NCI-H345 treated with DMSO at 0.1 percent for 48 hours (cell line): ENCODE data around the gene ALK.

Source experiments
- DNase-seq: peaks from one replicate; lab custom pipeline; 2025; ENCODE audit not compliant: unreplicated experiment; lab: John Stamatoyannopoulos, UW

The ALK gene

DNA sequence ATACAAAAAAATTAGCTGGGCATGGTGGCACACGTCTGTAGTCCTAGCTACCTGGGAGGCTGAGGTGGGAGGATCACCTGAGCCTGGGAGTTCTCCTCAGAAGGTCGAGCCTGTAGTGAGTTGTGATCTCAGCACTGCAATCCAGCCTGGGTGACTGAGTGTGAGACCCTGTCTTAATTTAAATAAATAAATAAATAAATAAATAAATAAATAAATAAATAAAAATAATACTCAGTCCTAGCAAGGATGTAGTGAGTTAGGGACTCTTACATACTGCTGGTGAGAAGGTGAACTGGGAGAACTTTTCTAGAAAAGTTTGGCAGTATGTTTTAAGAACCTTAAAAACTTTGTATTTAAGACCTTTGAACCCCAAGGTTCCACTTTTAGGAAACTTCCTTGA lies 576.1 kb downstream of the ALK start:
- DNase-seq: no peak

DNA sequence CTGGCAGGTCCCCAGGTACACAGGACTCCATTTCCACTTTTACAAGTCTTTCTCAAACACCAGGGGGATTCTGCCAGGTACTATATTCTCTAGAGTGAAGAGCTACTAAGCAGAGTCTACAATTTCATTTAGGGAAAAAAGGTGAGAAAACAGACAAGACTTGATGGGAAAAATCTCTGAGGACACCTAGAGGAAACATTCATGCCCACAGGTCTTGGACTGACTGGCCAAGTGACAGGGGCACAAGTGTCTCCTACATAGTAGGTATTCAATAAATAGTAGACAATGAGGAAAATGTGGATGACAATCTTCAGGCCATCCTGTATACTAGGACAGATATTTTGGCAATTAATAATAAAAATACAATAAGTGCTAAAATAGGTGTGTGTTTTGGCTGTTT lies 577.6 kb downstream of the ALK start:
- DNase-seq: no peak

DNA sequence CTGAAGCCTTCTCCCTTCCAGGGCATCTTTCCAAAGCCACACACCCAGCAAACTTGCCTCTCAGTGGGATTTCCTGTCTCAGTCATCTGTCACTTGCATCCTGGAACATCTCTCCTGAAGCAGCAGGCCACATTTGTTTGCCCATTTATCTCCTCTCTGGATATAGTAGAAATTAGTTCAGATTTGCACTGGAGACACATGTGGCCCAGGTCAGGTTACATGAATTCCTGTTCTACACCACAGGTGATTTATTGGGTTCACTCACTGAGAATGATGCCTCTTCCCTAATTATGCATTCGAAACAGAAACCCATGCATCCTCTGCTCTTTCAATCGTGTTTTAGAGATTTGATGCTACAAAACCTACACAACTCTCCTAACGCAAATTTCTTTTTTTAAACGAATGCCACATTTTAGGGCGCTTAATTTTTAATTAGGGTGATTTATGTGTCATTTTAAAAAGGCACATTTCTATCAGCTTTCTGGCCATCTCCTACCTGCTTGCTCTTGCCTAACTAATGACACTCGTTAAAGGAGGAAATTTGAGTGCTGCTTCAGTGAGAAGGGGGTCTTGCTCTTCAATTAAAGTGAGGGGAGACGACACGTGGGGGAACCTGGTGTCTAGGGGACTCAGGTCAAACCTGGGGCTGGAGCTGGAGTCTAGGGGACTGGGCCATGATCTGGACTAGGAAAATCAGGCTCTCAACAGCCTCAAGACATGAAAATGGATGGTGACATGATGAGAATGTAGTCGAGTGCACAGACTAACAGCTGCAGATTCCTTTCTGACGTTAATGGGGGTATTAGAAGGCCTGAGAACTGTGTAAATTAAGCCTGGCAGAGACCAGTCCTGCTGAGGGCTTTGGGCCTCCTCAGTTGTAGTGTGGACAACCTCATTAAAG lies 584.8 kb downstream of the ALK start:
- no peak for DNase-seq

DNA sequence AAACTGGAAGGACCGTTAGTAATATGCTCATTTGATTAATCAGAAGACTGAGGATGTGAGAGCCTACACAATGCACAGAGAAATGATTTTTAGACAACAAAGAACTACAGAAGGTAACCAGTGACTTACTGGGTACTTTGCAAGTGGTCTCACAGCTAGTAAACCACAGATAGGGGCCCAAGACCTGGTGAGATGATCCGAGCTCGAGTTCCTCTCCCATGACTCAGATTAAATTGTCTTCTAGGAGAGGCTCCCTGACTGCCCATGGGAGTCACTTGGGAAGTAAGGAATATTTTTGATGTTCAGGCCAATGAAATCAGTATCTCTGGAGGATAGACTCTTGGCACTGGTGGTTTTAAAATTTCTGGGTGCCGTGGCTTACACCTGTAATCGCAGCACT lies 586.0 kb downstream of the ALK start:
- DNase-seq: no peak

DNA sequence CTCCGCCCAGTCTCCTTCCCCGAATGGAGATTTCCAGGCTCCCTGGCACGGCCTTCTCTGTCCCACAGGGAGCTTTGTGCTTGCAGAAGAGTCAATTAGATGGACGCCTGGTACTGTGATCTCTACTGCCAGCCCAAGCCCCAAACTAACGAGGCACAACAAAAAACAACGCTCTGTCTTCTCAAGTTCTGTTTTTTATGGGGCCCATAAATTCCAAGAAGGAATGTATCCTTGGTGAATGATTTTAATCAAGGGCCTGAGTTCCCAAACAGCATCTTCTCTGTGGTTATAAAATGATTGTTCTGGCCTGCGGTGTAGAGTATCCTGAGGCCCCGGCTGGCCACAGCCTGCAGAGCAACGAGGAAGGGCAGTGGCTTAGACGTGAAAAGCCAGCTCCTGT lies 586.7 kb downstream of the ALK start:
- DNase-seq: no peak

DNA sequence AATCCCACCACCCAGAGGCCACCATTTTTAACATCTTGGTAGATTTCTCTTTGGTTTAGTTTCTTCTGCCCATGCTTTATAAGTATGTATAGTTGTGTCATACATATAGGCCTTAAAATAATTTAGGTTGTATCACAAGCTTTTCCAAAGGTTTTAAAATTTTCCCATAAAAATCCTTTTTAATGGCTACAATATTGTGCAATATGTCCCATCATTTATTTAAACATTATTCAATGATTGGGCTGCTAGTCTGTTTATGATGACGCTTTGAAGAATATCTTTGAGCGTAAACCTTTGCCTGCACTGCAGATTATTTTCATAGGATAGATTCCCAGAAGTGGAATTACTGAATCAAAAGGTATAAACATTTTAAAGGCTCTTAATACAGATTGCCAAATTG lies 588.8 kb downstream of the ALK start:
- no peak for DNase-seq

DNA sequence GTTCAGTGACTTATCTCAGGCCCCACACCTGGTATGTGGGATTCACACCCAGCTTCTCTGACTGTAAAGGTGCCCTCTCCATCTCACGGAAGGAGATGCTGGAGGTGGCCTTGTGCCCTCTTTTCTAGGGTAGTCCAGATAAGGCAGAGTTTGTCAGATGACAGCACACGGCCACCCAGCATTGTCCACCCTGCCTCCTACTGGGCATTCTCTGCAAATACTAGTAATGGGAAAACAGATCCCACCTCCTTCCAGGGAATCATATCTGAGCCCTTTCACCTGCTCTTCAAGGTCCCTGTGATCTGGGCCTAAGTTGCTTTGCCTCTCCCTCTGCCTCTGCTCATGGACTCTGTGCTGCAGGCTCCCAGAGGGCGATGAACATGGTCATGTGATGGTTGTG lies 591.5 kb downstream of the ALK start:
- DNase-seq: no peak

DNA sequence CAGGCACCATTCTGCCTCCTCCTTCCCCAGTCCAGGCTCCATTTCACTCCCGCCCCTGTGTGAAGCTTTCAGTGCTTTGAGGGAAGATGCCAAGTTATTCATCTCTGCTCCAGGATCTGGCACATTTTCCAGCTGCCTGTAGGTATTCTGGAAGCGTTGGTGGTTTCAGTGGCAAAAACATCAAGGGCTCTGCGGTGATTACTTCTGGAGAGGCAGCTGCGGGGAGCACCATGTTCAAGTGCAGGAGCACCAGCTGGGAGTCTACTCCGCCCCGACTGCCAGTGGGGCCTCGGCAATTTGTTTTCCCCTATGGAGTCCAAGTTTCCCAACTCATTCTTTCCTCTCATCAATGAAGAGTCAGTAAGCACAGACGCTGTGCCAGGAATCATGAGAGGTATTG lies 594.5 kb downstream of the ALK start:
- DNase-seq: no peak

DNA sequence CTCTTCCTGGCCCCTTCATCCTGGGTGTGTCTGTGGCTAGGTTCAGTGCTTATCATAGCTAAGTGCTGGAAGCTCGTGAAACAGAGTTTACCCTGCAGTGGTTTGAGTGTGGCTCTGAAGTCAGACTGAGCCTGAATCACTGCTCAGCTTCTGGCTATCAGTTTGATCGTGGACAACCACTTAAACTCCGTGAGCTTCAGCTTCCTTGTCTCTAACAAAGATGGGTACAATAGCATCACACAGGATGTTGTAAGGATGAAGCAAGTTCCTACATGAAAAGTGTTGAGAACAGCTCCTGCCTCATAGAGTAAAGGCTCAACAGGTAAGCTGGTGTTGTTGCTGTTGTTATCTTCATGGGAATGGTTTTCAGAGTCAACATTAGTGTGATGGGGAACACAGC lies 595.8 kb downstream of the ALK start:
- DNase-seq: no peak

DNA sequence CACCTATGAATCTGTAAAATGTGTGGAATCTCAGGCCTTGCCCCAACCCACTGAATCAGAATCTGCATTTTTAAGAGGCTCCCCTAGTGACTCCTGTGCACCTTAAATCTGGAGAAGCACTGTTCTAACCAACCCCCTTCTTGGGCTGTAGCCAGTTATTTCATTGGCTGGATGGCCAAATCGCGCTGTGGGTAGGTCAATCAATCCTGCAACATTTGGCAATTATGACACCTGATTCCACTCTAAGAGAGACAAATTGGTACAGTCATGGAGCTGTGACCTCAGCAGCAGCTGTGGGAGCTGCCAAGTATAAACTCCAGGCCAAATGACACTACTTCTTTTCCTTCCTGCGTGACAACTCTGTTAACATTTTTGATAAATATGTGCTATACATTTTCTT lies 597.4 kb downstream of the ALK start:
- no peak for DNase-seq

DNA sequence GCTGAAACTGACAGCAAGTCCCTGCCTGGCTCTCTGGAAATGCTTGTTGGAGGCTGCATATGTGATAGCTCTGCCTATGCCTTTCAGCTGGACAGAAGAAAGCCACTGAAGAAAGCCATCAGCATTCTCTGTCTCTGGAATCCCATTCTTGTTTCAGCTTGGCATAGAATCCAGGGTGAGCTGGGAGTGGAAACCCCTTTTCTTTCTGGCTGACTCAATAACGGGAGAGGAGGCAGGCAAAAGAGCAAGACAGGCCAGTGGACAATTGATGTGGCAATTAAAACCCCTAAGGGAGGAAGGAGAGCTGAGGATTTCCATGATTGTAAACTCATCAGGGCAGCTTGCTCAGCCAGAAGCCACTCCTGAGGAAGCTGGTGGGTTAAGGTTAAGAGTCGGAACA lies 598.1 kb downstream of the ALK start:
- DNase-seq: no peak

DNA sequence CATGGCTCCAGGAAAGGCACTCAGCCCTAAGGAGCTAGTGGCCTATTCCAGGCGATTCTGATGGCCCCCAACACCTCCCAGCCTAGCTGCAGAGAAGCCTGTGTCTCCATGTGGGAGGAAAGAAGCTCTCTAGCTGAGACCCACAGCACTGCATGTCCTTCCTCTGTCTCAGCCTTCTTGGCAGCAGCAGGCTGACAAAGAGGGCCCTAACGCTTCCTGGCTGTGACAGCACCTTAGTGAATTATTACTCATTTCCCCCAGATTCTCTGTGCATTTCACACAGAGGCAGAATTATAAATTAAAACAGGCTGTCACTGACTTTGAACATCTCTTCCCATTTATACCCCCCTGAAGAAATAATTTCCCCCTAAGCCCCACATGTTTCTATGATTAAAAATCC lies 599.4 kb downstream of the ALK start:
- no peak for DNase-seq

DNA sequence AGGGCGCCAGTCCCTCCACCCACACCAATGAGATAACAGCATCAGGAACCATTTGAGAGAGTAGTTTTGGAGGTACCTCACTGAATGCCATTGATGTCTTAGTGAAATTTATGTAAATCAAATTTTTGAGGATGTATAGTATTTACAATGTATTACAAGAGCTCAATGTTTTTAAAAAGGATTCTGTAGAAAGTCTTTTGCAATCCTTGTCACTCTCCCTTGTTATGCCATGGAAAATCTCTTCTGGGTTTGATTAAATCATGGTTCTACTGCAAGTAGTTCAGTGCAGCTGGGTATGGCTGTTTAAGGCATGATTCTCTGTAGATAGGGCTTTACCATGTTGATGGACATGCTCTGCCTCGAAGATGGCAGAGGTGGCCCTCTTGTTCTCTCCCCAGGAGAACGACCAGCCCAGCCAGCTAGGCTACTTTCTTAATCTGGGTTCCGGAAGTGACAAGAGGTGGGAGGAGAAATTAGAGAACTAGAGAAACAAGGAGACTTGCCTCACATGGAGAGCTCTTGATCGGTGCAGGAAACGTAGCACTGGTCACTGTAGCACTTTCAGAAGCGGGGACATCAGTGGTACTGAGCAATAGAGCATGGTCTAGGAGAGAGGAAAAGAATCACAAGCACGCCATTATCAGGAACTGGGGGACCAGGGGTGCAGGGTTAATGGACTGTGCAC lies 603.4 kb downstream of the ALK start:
- no peak for DNase-seq

DNA sequence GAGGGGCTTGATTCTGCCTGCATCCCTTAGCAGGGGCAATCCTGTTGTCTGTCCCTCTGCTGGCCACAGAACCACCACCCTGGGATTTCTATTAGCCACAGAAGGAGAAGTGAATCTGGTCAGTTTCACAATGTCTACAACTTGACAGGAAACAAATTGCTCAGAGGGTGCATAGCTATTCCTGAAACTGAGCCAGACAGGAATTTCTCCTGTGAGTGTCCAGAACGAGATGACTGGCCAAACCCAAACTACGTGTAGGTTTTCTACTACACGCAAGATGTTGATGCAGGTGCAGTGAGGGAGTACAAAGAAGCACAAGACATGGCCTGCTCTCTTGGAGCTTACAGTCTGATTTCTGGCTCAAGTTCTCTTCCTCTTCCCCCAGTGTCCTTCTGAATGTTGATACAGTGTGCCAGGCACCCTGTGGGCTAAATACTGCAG lies 604.3 kb downstream of the ALK start:
- DNase-seq: no peak

DNA sequence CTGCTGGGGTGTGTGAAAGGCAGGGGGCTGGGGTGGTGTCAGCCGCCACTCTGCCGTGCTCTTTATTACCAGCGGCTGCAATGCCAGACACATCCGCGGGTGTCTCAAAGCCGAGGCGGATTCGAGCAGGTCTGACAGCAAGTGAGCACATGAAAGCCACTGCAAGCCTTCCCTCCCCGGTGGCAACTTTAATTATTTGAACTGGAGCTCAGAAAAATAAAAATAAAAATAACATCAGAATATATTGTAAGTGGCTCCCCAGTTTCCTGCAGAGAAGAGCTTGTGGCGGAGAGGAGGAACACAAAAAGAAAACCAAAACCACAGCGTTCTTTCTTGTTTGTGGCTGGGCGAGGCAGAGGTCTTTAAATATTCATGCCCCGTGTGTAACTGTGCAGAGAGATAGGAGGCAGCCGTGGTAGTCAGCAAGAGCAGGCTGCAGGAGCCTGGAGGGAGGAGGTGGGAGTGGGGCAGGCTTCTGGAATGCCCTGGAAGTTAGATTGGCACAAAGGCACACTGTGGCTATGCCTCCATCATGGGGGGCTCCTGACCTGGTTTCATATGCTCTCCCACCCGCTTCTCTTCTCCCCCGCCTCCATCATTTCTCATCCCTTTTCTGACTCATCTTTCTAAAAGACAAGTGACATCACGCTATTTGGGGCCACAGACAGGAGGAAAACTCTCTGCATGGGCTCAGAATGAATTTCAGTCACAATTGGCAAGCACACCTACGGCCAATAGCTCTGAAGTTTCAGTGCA lies 606.4 kb downstream of the ALK start:
- no peak for DNase-seq

DNA sequence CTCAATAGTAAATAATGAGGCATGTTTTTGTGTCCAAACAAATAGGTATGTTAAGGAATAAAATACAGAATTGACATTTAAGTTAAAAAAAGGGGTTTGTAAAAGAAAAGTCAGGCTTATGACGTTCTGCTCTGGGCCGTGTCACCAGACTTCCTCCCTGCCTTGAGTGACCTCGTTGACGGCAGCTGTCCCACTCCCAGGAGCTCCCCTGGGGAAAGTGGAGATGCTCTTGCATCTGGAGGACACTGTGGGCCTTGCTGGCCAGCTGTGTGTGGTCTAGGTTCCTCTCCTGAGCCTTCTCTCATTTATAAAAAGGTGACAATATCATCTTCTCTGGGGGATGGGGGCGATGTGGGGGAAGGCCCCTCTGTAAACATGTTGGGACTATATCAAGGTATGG lies 609.9 kb downstream of the ALK start:
- no peak for DNase-seq

DNA sequence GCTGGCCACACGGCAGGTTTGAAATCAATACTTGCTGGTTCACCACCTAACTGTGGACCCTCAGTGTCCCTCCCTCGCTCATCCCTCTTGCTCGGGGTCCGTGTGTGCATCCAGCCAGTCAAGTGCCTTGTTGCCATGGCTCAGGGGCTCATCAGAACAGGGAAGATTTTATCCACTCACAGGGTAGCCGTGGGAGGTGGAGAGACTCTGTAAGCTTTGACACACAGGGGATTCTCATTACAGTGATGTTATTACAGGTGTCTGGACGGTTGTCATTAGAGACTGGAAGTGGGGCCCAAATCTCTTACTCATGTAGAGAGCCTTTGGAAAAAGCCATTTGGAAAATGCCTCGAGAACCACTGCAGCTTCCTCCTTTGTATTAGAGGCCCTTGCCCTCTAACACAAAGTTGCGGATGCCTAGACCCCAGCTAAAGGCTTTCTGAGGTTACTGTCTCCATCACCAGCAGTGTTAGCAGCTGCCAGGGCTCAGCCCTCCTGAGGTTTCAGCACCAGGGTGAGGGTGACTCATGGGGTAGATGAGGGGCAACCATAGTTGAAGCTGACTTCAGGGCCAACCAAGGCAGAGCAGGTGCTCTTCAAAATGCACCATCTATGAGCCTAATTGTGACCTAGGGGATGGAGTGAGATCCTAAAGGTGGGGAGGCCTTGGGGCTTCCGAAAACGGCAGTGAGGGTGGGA lies 610.6 kb downstream of the ALK start:
- no peak for DNase-seq

DNA sequence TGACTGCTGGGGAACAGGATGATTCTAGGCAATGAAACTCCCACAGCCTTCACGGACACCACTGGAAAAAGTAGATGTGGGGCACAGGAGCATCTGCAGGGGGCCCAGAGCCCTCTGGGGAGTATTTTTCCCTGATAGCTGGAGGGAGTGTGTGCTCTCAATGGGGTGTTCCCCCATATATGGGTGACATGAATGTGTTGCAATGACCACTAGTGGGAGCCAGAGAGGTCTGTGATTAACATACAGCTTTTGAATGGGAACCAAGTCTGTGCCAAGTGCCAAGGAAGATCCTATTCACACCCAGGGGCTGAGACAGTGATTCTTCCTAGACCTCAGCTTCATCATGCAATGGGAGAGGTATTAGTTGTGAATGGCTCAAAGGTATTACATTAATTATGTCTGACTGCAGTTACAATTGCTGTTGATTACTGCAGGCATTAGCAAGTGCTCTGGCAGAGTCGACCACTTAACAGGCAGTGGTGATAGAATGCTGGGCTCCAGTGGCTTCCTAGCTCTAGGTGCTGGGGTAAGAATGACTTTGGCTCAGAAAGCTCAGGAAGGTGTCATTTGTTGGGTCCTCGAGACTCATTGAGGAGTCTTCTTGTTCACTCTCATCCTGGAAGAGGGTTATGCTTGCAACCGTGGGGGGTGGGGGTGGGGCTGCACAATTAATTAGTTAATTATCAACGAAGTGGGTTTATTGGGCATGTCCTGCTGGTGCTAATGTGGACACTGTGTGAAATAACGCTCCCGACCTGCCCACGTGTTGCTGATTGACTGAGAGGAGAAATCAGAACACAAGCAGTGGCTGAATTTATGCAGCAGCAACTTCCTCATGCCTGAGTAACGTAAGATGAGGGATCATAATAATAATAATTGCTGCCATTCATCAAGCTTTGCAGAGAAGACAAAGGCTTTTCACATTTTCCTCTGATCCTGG lies 612.0 kb downstream of the ALK start:
- peak; percentile 30 for DNase-seq

DNA sequence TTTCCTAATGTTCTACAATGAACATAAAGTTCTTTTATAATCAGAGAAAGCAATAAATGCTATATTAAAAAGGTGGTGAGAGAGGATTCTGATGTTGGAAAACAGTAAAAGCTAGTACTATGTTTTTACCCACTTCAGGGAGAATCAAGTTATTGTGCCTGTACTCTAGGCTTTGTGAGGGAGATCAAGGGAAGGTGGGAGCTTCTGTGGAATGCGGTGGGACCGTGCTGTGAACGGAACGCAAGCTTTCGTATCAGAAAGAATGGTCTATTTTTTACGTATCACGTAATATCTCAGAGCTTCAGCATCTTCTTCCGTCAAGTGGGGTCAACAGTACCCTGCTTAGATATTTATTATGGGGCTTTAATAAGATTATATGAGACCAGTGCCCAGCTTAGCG lies 613.0 kb downstream of the ALK start:
- DNase-seq: no peak

DNA sequence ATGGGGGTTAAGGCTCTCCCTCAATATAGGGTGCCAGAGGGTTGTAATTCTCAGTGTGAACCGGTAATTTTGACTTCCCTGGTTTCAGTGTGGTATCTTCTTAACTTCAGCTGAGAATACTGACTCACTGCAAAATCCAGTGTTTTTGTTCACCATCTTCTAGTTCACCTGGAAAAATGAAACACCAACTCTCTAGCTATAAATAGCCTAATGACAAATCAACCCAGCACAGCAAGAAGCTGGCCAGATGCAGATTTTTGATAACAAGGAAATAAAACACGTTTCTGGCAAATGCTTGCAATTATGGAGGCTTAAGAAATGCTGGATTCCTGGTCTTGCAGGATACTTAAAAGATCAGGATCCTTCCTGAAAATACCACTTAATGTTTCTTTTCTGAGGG lies 613.9 kb downstream of the ALK start:
- no peak for DNase-seq
